Activated B cell treated with CpG ODN at 0.5 μM for 24 hours (primary cell): ENCODE data around the gene ZNF362. TPM values are rescaled to one million over a fixed set of nuclear protein-coding genes. Genes with fewer than 3 reads are reported as not detected.

Source experiments
- ATAC-seq: fragments of 200-7000 bp; cut with Tn5 transposase; one replicate; pipeline ENCODE4 v1.10.0; 2021; ENCODE audit warnings: low read depth, mild to moderate bottlenecking, moderate library complexity
- CTCF ChIA-PET: fragments of 350-600 bp; sonication (Branson Sonifier 250); formaldehyde crosslinking; loops from one replicate; lab custom pipeline; 2021; ENCODE audit warnings: antibody characterized with exemption; lab: Charles Lee
- POLR2A ChIA-PET: fragments of 350-600 bp; sonication (Branson Sonifier 250); formaldehyde crosslinking; loops from one replicate; lab custom pipeline; 2021; ENCODE audit warnings: antibody characterized with exemption; lab: Charles Lee
- DNase-seq: peaks from one replicate; pipeline ENCODE4 v3.0.0; 2022
- H3K27ac Mint-ChIP-seq: one replicate; pipeline ENCODE4 v1.8.0; 2020; ENCODE audit warnings: mixed read lengths
- H3K27me3 Mint-ChIP-seq: one replicate; pipeline ENCODE4 v1.8.0; 2021; ENCODE audit warnings: mixed read lengths
- H3K36me3 Mint-ChIP-seq: one replicate; pipeline ENCODE4 v1.8.0; 2021; ENCODE audit warnings: low read depth, mixed read lengths
- H3K4me1 Mint-ChIP-seq: one replicate; pipeline ENCODE4 v1.8.0; 2021; ENCODE audit warnings: mixed read lengths
- H3K4me3 Mint-ChIP-seq: one replicate; pipeline ENCODE4 v1.8.0; 2020; ENCODE audit warnings: mild to moderate bottlenecking, mixed read lengths
- H3K9me3 Mint-ChIP-seq: one replicate; pipeline ENCODE4 v1.8.0; 2020; ENCODE audit warnings: mixed read lengths
- intact Hi-C: fragments of 100-400 bp; cut with micrococcal nuclease; formaldehyde crosslinking; loops from one replicate; pipeline ENCODE4 v1.15.1; 2024
- total RNA-seq: library from RNA; stranded (reverse); gene quantifications from 2 replicates; pipeline ENCODE4 v1.2.3, GENCODE V29; 2022
- TF ChIP-seq, protein P1 (sequence below): fragments of 200-600 bp; IDR thresholded peaks from one replicate; pipeline ENCODE4 v1.8.0; 2022; ENCODE audit warnings: antibody characterized with exemption, mild to moderate bottlenecking

ZNF362 gene
- total RNA-seq, 1 donor from 2014 or later, result 17.7 TPM

DNA sequence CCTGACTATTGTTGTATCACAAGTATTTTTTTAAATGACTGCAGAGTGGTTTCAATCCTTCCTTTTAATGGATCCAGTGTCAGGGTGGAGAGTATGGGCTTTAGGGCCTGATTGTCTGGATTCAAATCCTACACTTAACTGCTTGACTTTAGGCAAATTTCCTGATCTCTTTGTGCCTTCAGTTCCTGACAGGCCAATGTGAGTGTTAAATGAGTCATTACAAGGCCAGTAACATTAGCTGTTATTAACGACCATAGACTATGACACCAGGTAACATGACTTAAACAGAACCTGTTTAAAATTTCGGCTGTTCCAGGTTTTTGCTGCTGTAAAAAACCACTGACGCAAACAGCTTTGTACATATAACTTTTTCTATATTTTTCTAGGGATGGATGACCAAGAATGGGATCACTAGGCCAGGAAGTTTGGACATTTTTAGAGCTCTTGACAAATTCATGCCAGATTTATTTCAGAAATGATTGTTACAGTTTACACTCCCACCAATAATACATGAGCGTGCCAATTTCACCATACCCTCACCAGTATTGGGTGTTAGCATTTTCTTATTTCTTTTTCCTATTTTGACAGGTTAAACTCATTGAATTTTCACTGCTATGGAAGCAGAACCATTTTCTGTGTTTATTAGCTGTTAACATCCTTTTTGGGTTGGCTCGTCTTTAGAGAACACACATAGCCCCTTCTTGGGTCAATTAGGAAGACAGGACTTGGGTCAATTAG, 11.3 kb downstream of the ZNF362 start:
- POLR2A ChIA-PET, result no interaction called here
- ATAC-seq, result no peak
- TF ChIP-seq, protein P1, sequence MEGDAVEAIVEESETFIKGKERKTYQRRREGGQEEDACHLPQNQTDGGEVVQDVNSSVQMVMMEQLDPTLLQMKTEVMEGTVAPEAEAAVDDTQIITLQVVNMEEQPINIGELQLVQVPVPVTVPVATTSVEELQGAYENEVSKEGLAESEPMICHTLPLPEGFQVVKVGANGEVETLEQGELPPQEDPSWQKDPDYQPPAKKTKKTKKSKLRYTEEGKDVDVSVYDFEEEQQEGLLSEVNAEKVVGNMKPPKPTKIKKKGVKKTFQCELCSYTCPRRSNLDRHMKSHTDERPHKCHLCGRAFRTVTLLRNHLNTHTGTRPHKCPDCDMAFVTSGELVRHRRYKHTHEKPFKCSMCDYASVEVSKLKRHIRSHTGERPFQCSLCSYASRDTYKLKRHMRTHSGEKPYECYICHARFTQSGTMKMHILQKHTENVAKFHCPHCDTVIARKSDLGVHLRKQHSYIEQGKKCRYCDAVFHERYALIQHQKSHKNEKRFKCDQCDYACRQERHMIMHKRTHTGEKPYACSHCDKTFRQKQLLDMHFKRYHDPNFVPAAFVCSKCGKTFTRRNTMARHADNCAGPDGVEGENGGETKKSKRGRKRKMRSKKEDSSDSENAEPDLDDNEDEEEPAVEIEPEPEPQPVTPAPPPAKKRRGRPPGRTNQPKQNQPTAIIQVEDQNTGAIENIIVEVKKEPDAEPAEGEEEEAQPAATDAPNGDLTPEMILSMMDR, result no peak

DNA sequence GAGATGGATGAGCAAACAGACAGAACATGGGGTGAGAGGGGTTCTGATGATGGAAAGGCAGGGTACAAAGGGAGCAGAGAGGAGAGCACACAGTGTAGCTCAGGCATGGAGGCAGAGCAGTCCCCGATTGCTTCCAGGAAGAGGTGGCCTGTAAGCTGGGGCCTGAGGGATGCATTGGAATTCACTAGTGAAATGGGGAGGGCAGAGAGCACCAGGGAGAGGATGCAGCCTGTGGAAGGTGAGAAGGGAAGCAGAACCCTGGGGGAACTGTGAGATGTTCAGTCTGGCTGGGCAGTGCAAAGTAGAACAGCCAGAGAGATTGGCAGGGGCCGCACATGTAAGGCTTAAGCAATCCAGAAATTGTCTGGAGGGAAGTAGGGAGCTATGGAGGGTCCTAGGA, 12.2 kb downstream of the ZNF362 start:
- ChIA-PET POLR2A (no interaction called here), CTCF (interaction anchor here (1.4 kb wide), 1 partner anchor 27 kb away, joined by 4 read pairs; no protein-coding TSS in a partner anchor)
- Mint-ChIP-seq H3K36me3 (peaks cover 6% of the 10 kb centered on the region), H3K4me1 (peaks cover 10% of the 10 kb centered on the region), H3K27me3 (no peaks in the 10 kb centered on the region), H3K4me3 (no peak overlapping the region), H3K27ac (no peak overlapping the region), H3K9me3 (no peaks in the 10 kb centered on the region)
- no peak for DNase-seq
- TF ChIP-seq, protein P1, result no peak
- intact Hi-C loops, result no loop called here
- no peak for ATAC-seq

More for the DNA sequence above, 11.3 kb downstream of the ZNF362 start:
- Mint-ChIP-seq H3K36me3 (peaks cover 11% of the 10 kb centered on the region), H3K9me3 (no peaks in the 10 kb centered on the region), H3K4me3 (no peak overlapping the region), H3K27ac (no peak overlapping the region), H3K4me1 (peaks cover 3% of the 10 kb centered on the region), H3K27me3 (no peaks in the 10 kb centered on the region)
- intact Hi-C loops, result no loop called here
- no peak for DNase-seq
- CTCF ChIA-PET, result interaction anchor here (1.4 kb wide), 1 partner anchor 28 kb away, joined by 4 read pairs; no protein-coding TSS in a partner anchor

DNA sequence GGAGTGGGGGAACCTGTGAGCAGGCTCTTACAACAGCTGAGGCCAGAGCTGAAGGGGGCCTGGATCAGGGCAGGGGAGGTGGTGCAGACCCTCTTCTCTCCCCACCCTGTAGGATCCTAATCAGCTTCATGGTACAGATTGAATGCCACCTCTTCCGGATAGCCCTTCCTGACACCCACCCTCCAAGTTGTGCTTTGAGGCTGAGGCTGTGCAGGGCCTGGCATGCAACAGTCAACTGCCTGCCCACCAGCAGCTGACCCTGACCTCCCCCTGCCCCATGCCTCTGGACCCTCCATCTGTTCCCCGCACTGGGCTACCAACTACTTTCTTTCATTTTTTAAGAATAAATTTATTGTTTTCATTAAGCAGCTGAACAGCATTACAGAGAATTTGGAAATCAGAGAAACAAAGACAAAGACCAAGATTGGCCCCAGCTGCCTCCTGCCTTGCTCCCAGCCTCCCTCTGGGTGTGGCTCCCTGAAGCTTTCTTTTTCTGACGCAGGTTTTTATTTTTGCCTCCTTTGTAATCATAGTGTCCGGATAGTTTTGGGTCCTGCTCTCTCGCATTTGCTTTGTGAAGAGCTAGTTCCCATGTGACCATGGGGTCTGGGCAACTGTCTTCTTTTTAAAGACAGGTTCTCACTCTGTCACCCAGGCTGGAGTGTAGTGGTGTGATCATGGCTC, 12.8 kb downstream of the ZNF362 start:
- CTCF ChIA-PET, result interaction anchor here (1.4 kb wide), 1 partner anchor 26 kb away, joined by 4 read pairs; no protein-coding TSS in a partner anchor
- peaks cover 12% of the 10 kb centered on the region for H3K4me1 Mint-ChIP-seq
- H3K4me3 Mint-ChIP-seq, result no peak overlapping the region
- DNase-seq (no peak), ATAC-seq (no peak)
- TF ChIP-seq, protein P1, result no peak
- H3K27ac Mint-ChIP-seq, result no peak overlapping the region
- no peaks in the 10 kb centered on the region for H3K27me3 Mint-ChIP-seq
- POLR2A ChIA-PET, result no interaction called here
- H3K9me3 Mint-ChIP-seq, result no peaks in the 10 kb centered on the region
- H3K36me3 Mint-ChIP-seq, result peaks cover 8% of the 10 kb centered on the region
- intact Hi-C loops, result no loop called here

DNA sequence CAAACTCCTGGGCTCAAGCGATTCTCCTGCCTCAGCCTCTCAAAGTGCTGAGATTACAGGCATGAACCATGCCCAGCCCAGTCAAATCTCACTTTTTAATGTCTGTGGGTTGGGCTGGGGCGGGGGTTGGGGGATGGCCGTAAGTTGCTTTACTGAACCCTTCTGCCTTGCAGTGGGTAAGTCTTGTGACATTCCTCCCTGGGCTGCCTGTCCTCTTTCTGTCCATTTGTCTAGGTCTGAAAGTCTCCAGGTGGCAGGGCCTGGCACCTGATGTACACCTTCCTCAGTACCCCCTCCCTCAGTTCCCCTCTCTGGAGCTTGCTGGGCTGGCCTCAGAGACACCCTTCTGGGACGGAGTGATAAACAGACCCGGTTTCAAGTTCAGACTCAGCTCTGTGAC, 13.3 kb downstream of the ZNF362 start:
- ATAC-seq, result no peak
- intact Hi-C loops, result no loop called here
- Mint-ChIP-seq H3K27me3 (no peaks in the 10 kb centered on the region), H3K27ac (no peak overlapping the region), H3K36me3 (peaks cover 8% of the 10 kb centered on the region), H3K4me1 (peaks cover 17% of the 10 kb centered on the region), H3K4me3 (no peak overlapping the region), H3K9me3 (no peaks in the 10 kb centered on the region)
- no peak for DNase-seq
- ChIA-PET CTCF (no interaction called here), POLR2A (no interaction called here)
- TF ChIP-seq, protein P1, result no peak

DNA sequence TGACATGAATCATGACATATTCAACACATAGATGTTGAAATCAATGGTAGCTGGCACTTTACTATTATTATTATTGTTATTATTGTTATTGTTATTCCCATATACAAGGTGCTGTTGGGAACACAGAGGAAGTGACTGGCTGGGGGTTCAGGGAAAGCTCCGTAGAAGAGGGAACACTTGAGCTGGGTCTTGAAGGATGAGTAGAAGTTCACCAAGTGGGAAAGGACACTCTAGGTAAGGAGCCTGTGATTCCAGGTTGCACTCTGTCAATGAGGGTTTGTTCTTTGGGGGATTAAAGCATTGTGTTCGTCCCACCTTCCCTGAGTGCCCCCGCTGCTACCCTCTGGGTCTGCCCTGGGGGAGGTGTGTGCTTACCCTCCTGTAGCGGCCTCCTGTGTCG, 14.1 kb downstream of the ZNF362 start:
- no peaks in the 10 kb centered on the region for H3K9me3 Mint-ChIP-seq
- DNase-seq (no peak), ATAC-seq (no peak)
- H3K27me3 Mint-ChIP-seq, result no peaks in the 10 kb centered on the region
- ChIA-PET POLR2A (no interaction called here), CTCF (no interaction called here)
- no peak overlapping the region for H3K27ac Mint-ChIP-seq
- H3K36me3 Mint-ChIP-seq, result peaks cover 9% of the 10 kb centered on the region
- TF ChIP-seq, protein P1, result no peak
- H3K4me3 Mint-ChIP-seq, result no peak overlapping the region
- intact Hi-C loops, result no loop called here
- peaks cover 20% of the 10 kb centered on the region for H3K4me1 Mint-ChIP-seq
